Measurements from ENCODE around the gene ZBTB45. TPM values are rescaled to one million over a fixed set of nuclear protein-coding genes. Genes with fewer than 3 reads are reported as not detected.

The ZBTB45 gene
- total and polyA plus RNA-seq, 9 of the 15 experiments (the other 6 are each of a cell fraction or from before 2014, with no cell fraction given), result 0.08 to 16.1 (median 1.8) TPM

DNA sequence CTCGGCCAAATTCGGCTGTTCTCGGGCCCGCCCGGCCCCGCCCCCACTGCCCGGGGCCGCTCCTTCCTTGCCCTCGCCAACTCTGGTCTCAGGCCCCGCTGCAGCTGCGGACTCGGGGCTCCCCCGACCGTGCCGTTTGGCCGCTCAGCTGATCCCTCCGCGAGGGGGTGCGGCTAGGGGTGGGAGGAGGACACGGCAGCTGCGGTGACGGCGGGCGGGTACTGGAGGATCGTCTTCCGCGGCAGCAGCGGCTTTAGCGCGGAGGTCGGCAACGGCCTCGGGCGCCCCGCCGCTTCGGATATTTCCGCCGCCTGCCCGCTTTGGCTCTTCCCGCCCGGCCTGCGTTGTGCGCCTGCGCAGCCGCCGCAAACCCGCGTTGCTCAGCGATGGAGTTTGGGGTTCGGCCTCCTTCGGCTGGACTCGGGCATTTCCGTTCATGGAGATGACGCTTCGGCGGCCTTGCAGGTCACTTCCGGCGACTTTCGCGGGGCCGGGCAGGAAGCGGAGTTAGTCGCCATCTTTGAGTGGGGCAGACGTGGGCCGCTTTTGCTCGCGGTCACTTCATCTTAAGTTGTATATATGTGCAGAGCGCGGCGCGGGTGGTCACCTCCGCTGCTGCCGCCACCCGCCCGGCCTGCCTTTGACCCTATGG lies 39.1 kb upstream of the ZBTB45 start (continued):
- TF ChIP-seq MCM3 (IDR thresholded peaks at IDR 0.05) (no peak), KLF10 (CRISPR knock-in tag; IDR thresholded peaks at IDR 0.05) (no peak), ZNF24 (IDR thresholded peaks at IDR 0.05) (no peak), KAT7 (CRISPR knock-in tag; IDR thresholded peaks at IDR 0.05; ENCODE audit: borderline replicate concordance) (peak; percentile 64; the same call in 1 of the 2 replicates), RFX1 (IDR thresholded peaks at IDR 0.05) (peak; percentile 82), ZSCAN29 (IDR thresholded peaks at IDR 0.05) (peak; percentile 82), HDAC2 (IDR thresholded peaks at IDR 0.05) (no peak), CBFA2T3 (IDR thresholded peaks at IDR 0.05) (no peak), PHF8 (IDR thresholded peaks at IDR 0.05; ENCODE audit: borderline replicate concordance, low read length) (peak; percentile 60; the same call in 1 of the 2 replicates), SLC30A9 (CRISPR knock-in tag; IDR thresholded peaks at IDR 0.05) (no peak), MTA1 (IDR thresholded peaks at IDR 0.05; ENCODE audit: borderline replicate concordance) (no peak), SPI1 (IDR thresholded peaks at IDR 0.05; ENCODE audit: borderline replicate concordance, low read depth, low read length) (no peak), CHD1 (IDR thresholded peaks at IDR 0.05; ENCODE audit: low read length) (no peak), ZNF274 (IDR thresholded peaks at IDR 0.05; ENCODE audit: borderline replicate concordance, low read depth, low read length) (no peak), PPARD (CRISPR knock-in tag; IDR thresholded peaks at IDR 0.05) (no peak), YY1 (IDR thresholded peaks at IDR 0.05; ENCODE audit: borderline replicate concordance in 1 of 3, control insufficient read depth in 1 of 3, extremely low read depth in 1 of 3, insufficient read depth in 3 of 3, insufficient read length in 1 of 3, insufficient replicate concordance in 2 of 3, low read depth in 1 of 3, low read length in 2 of 3) (peak; percentile 93 to 99 (median 97)), ZNF133 (CRISPR knock-in tag; IDR thresholded peaks at IDR 0.05) (0 out of 2 replicates have a peak, but pooled peaks have one; percentile 29), BCOR (IDR thresholded peaks at IDR 0.05) (no peak)
- TF ChIP-seq, protein P1, sequence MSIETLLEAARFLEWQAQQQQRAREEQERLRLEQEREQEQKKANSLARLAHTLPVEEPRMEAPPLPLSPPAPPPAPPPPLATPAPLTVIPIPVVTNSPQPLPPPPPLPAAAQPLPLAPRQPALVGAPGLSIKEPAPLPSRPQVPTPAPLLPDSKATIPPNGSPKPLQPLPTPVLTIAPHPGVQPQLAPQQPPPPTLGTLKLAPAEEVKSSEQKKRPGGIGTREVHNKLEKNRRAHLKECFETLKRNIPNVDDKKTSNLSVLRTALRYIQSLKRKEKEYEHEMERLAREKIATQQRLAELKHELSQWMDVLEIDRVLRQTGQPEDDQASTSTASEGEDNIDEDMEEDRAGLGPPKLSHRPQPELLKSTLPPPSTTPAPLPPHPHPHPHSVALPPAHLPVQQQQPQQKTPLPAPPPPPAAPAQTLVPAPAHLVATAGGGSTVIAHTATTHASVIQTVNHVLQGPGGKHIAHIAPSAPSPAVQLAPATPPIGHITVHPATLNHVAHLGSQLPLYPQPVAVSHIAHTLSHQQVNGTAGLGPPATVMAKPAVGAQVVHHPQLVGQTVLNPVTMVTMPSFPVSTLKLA (conservative IDR thresholded peaks at IDR 0.05), result no peak
- TF ChIP-seq, protein P2, sequence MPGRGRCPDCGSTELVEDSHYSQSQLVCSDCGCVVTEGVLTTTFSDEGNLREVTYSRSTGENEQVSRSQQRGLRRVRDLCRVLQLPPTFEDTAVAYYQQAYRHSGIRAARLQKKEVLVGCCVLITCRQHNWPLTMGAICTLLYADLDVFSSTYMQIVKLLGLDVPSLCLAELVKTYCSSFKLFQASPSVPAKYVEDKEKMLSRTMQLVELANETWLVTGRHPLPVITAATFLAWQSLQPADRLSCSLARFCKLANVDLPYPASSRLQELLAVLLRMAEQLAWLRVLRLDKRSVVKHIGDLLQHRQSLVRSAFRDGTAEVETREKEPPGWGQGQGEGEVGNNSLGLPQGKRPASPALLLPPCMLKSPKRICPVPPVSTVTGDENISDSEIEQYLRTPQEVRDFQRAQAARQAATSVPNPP (IDR thresholded peaks at IDR 0.05; ENCODE audit: borderline replicate concordance, insufficient read depth, insufficient read length), result no peak
- TF ChIP-seq, protein P3, sequence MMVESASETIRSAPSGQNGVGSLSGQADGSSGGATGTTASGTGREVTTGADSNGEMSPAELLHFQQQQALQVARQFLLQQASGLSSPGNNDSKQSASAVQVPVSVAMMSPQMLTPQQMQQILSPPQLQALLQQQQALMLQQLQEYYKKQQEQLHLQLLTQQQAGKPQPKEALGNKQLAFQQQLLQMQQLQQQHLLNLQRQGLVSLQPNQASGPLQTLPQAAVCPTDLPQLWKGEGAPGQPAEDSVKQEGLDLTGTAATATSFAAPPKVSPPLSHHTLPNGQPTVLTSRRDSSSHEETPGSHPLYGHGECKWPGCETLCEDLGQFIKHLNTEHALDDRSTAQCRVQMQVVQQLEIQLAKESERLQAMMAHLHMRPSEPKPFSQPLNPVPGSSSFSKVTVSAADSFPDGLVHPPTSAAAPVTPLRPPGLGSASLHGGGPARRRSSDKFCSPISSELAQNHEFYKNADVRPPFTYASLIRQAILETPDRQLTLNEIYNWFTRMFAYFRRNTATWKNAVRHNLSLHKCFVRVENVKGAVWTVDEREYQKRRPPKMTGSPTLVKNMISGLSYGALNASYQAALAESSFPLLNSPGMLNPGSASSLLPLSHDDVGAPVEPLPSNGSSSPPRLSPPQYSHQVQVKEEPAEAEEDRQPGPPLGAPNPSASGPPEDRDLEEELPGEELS (CRISPR knock-in tag; IDR thresholded peaks at IDR 0.05; ENCODE audit: borderline replicate concordance), result no peak
- TF ChIP-seq, protein P4, sequence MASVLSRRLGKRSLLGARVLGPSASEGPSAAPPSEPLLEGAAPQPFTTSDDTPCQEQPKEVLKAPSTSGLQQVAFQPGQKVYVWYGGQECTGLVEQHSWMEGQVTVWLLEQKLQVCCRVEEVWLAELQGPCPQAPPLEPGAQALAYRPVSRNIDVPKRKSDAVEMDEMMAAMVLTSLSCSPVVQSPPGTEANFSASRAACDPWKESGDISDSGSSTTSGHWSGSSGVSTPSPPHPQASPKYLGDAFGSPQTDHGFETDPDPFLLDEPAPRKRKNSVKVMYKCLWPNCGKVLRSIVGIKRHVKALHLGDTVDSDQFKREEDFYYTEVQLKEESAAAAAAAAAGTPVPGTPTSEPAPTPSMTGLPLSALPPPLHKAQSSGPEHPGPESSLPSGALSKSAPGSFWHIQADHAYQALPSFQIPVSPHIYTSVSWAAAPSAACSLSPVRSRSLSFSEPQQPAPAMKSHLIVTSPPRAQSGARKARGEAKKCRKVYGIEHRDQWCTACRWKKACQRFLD (CRISPR knock-in tag; IDR thresholded peaks at IDR 0.05), result no peak; the same call in 1 of the 2 replicates

All from K562 (cell line).